Measurements from ENCODE around the gene TMEM115. TPM values are rescaled to one million over a fixed set of nuclear protein-coding genes. Genes with fewer than 3 reads are reported as not detected.

TMEM115 gene
- total and polyA plus RNA-seq, 2 donors (not counting 3 experiments of a cell fraction or from before 2014, with no cell fraction given) = 44.7 to 65.5 TPM

DNA sequence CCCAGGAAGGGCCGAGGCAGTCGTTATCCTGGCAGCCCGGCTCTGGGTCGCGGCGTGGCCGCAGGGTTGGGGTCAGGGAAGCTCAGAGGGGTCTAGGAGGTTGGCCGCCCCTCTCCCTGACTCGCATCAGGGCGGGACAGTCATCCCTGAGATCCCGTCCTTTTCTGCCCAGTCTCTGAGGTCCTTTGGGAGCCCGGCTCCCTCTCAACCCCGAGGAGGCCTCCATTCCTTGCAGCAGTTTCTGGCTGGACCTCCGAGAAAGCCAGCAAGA lies 37.3 kb downstream of the TMEM115 start:
- DNase-seq (ENCODE audit: low read depth, low spot score) (no peak), FAIRE-seq (no peak)
- dilution Hi-C loops (cut with MboI; ENCODE audit: extremely low pct_ligation_motif_present, low sequenced_read_pairs) = no loop called here
- H3K27me3 ChIP-seq (ENCODE audit: control insufficient read depth in 2 of 2, insufficient read depth in 2 of 2, low read length in 2 of 2) = no peaks in the 10 kb centered on the region
- no peaks in the 10 kb centered on the region for H3K9me1 ChIP-seq (replicated peaks; ENCODE audit: control insufficient read depth, extremely low read depth, insufficient read depth, low read length)
- peaks cover 10 to 36% of the 10 kb centered on the region in 2 experiments for H3K36me3 ChIP-seq (ENCODE audit: control insufficient read depth in 2 of 2, extremely low read depth in 1 of 2, insufficient read depth in 2 of 2, low read length in 2 of 2)
- TF ChIP-seq MYC (IDR thresholded peaks at IDR 0.05; ENCODE audit: low read depth, low read length) (no peak), POLR2AphosphoS5 (IDR thresholded peaks at IDR 0.05; ENCODE audit: insufficient read depth, low read depth, low read length) (peak; percentile 12), POLR2A (IDR thresholded peaks at IDR 0.05; ENCODE audit: low read depth, low read length) (peak; percentile 59)
- ChIA-PET POLR2A (interaction anchor here (5.1 kb wide), 1 partner anchor 14 kb away, joined by 38 read pairs; no protein-coding TSS in a partner anchor), CTCF (interaction anchor here (1.0 to 4.3 kb wide), 4 partner anchors 14 to 220 kb away, joined by 4 to 66 read pairs (median 23); partner anchors contain the start of genes HYAL3 and NAA80)
- peak overlapping the region; percentile 99 for H3K27ac ChIP-seq (ENCODE audit: insufficient read depth, low read depth, low read length)
- H3K4me3 ChIP-seq (replicated peaks in 1 of 3; ENCODE audit: insufficient read depth in 1 of 3, low read depth in 1 of 3, low read length in 3 of 3) = peak overlapping the region; percentile 31 to 89 (median 62)
- peak overlapping the region; percentile 88 for H3K9ac ChIP-seq (replicated peaks; ENCODE audit: extremely low read depth, insufficient read depth, low read length)
- no peaks in the 10 kb centered on the region for H4K20me1 ChIP-seq (replicated peaks; ENCODE audit: control insufficient read depth, extremely low read depth, insufficient read depth, low read length)
- H3K4me1 ChIP-seq (ENCODE audit: control insufficient read depth, extremely low read depth, insufficient read depth, low read length) = peaks cover 60% of the 10 kb centered on the region
- H3K79me2 ChIP-seq (ENCODE audit: control insufficient read depth, insufficient read depth, low read length) = peaks cover 49% of the 10 kb centered on the region
- intact Hi-C loops (cut with micrococcal nuclease) = loop anchor here (1.0 to 2.0 kb wide), 2 partner anchors 30 to 155 kb away; partner anchors contain the start of gene IFRD2
- H3K9me3 ChIP-seq (replicated peaks; ENCODE audit: control insufficient read depth, insufficient read depth, low read length) = no peaks in the 10 kb centered on the region
- H2AFZ ChIP-seq (ENCODE audit: low read depth, low read length) = no peak overlapping the region
- H3K4me2 ChIP-seq (ENCODE audit: insufficient read depth, low read length) = peak overlapping the region; percentile 75
- TSS peak; percentile 69 for BruUV-seq (replicated peaks)

DNA sequence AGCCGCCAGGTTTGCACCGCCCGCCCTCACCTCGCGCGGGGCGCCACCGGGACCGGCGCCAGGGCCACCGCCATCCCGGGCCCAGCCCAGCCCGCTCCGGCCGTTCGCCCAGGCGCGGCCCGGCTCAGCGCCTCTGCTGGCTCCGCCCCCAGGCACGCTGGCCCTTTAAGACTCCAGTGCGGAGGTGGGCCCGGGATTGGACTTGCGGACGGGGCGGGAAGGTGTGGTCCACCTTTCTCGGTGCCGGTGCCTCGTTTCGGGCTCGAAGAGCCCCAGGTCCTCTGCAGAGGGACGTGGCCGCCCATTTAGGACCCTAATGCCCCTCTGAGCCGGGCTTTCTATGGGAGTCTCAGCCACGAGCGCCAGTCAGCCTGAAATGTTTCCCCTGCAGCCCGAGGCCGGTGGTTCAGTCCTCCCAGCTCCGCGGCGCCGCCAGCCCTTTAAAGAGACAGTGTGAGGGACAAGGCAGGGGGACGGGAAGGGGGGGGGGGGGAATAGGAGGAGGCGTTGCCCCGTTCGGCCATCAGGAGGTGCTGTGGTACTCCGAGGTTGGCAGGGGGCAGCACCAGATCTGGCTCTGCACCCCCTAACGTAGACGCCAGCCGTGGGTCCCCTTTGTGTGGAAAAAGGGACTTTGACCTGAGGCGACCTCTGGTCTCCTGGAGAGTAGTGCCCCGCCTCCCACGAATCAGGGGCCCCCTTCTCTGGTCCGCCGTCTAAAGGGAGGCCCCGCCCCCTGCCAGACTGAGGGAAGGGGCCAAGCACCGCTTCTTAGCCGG lies 37.8 kb downstream of the TMEM115 start:
- FAIRE-seq (peak; percentile 97), DNase-seq (ENCODE audit: low read depth, low spot score) (peak; percentile 91)
- H3K9ac ChIP-seq (replicated peaks; ENCODE audit: extremely low read depth, insufficient read depth, low read length) = peak overlapping the region; percentile 89
- ChIA-PET CTCF (interaction anchor here (0.5 to 4.3 kb wide), 14 partner anchors 13 to 1360 kb away, joined by 3 to 36 read pairs (median 3); partner anchors contain the start of genes CYB561D2, HYAL3, NAA80 and NPRL2), POLR2A (interaction anchor here (0.6 to 5.1 kb wide), 2 partner anchors 14 to 63 kb away, joined by 3 to 38 read pairs; no protein-coding TSS in a partner anchor)
- H3K4me1 ChIP-seq (ENCODE audit: control insufficient read depth, extremely low read depth, insufficient read depth, low read length) = peaks cover 63% of the 10 kb centered on the region
- no peaks in the 10 kb centered on the region for H3K9me3 ChIP-seq (replicated peaks; ENCODE audit: control insufficient read depth, insufficient read depth, low read length)
- H3K4me2 ChIP-seq (ENCODE audit: insufficient read depth, low read length) = peak overlapping the region; percentile 75
- no peaks in the 10 kb centered on the region for H4K20me1 ChIP-seq (replicated peaks; ENCODE audit: control insufficient read depth, extremely low read depth, insufficient read depth, low read length)
- dilution Hi-C loops (cut with MboI; ENCODE audit: extremely low pct_ligation_motif_present, low sequenced_read_pairs) = no loop called here
- peak overlapping the region; percentile 99 for H3K27ac ChIP-seq (ENCODE audit: insufficient read depth, low read depth, low read length)
- peak overlapping the region; percentile 65 to 89 (median 89) for H3K4me3 ChIP-seq (replicated peaks in 1 of 3; ENCODE audit: insufficient read depth in 1 of 3, low read depth in 1 of 3, low read length in 3 of 3)
- BruUV-seq (replicated peaks) = no TSS peak
- H2AFZ ChIP-seq (ENCODE audit: low read depth, low read length) = no peak overlapping the region
- TF ChIP-seq EZH2 (IDR thresholded peaks at IDR 0.05; ENCODE audit: borderline replicate concordance, low read depth, low read length, severe bottlenecking) (no peak), POLR2AphosphoS5 (IDR thresholded peaks at IDR 0.05; ENCODE audit: insufficient read depth, low read depth, low read length) (peak; percentile 81), CTCF (IDR thresholded peaks at IDR 0.05; ENCODE audit: extremely low read depth in 1 of 2, insufficient read depth in 1 of 2, low read depth in 1 of 2, low read length in 2 of 2) (peak; percentile 41 to 82)
- no peaks in the 10 kb centered on the region for H3K27me3 ChIP-seq (ENCODE audit: control insufficient read depth in 2 of 2, insufficient read depth in 2 of 2, low read length in 2 of 2)
- peaks cover 49% of the 10 kb centered on the region for H3K79me2 ChIP-seq (ENCODE audit: control insufficient read depth, insufficient read depth, low read length)
- peaks cover 11 to 40% of the 10 kb centered on the region in 2 experiments for H3K36me3 ChIP-seq (ENCODE audit: control insufficient read depth in 2 of 2, extremely low read depth in 1 of 2, insufficient read depth in 2 of 2, low read length in 2 of 2)
- intact Hi-C loops (cut with micrococcal nuclease) = loop anchor here (1.0 to 2.0 kb wide), 2 partner anchors 29 to 155 kb away; partner anchors contain the start of gene IFRD2
- no peaks in the 10 kb centered on the region for H3K9me1 ChIP-seq (replicated peaks; ENCODE audit: control insufficient read depth, extremely low read depth, insufficient read depth, low read length)
